T-cell (primary cell): Measurements from ENCODE around the gene CLIC4. TPM values are rescaled to one million over a fixed set of nuclear protein-coding genes. Genes with fewer than 3 reads are reported as not detected.
A peak's percentile ranks its signal among the peaks of the same experiment; 100 is the strongest.
"Not testable (repeated sequence)": the region's sequence is repeated elsewhere in the genome, so short reads cannot be mapped to it uniquely, and the experiment has no call there.

Source experiments
- ATAC-seq, 4 experiments: fragments of 200-7000 bp in 3 of 4; fragments of 150-1000 bp in 1 of 4; cut with Tn5 transposase; replicated peaks in 1 of 4; 1 replicate in 3 of 4; 2 replicates in 1 of 4; pipeline ENCODE4 v1.10.0; 2021; ENCODE audit warnings: moderate library complexity in 3 of 4, mild to moderate bottlenecking in 2 of 4, moderate number of reproducible peaks in 1 of 4
- CTCF ChIA-PET, 2 donors: fragments of 300-600 bp; sonication (Branson Sonifier 250); formaldehyde crosslinking; loops; one replicate each; lab custom pipeline; 2022; ENCODE audit warnings: antibody characterized with exemption in 2 of 2; lab: Charles Lee
- POLR2A ChIA-PET, 2 donors: fragments of 300-600 bp; sonication (Branson Sonifier 250); formaldehyde crosslinking; loops; one replicate each; lab custom pipeline; 2022; ENCODE audit warnings: antibody characterized with exemption in 2 of 2; lab: Charles Lee
- DNase-seq, 35 experiments: peaks; one replicate each; pipeline versions ENCODE4 v3.0.0 to v3.0.0-alpha.2; 2013 to 2023
- H3K27ac ChIP-seq: one replicate; pipeline ENCODE4 v1.5.1; 2013; ENCODE audit warnings: low read length
- H3K27me3 ChIP-seq, 2 experiments: replicated peaks in 1 of 2; 1 replicate in 1 of 2; 2 replicates in 1 of 2; pipeline versions ENCODE4 v1.6.1 to v1.7.0; 2013; ENCODE audit warnings: low read length in 1 of 2, mixed read lengths in 1 of 2; ENCODE audit not compliant: control insufficient read depth in 2 of 2, insufficient read depth in 2 of 2; ENCODE audit errors: extremely low read depth in 1 of 2
- H3K36me3 ChIP-seq, 2 donors: 1 replicate in 1 of 2; 2 replicates in 1 of 2; pipeline versions ENCODE4 v1.6.1 to v1.7.0; 2013; ENCODE audit warnings: low read length in 1 of 2; ENCODE audit not compliant: control insufficient read depth in 2 of 2, insufficient read depth in 1 of 2; ENCODE audit errors: extremely low read depth in 1 of 2
- H3K4me1 ChIP-seq, 2 experiments: 1 replicate in 1 of 2; 2 replicates in 1 of 2; pipeline versions ENCODE4 v1.6.1 to v1.7.0; 2013; ENCODE audit warnings: low read length in 2 of 2, mixed read lengths in 1 of 2; ENCODE audit not compliant: insufficient read depth in 2 of 2, control insufficient read depth in 1 of 2; ENCODE audit errors: extremely low read depth in 1 of 2
- H3K4me3 ChIP-seq, 2 donors: 1 replicate in 1 of 2; 2 replicates in 1 of 2; pipeline versions ENCODE4 v1.5.1 to v1.7.0; 2013; ENCODE audit warnings: mild to moderate bottlenecking in 2 of 2, low read length in 1 of 2, moderate library complexity in 1 of 2; ENCODE audit not compliant: control insufficient read depth in 1 of 2; ENCODE audit errors: extremely low read depth in 1 of 2
- H3K9me3 ChIP-seq: 2 replicates; pipeline ENCODE4 v1.7.0; 2013
- H3K27ac Mint-ChIP-seq, 2 donors: one replicate each; pipeline ENCODE4 v1.8.0; 2020 to 2021; ENCODE audit warnings: mild to moderate bottlenecking in 2 of 2, mixed read lengths in 2 of 2
- H3K27me3 Mint-ChIP-seq, 2 donors: one replicate each; pipeline ENCODE4 v1.8.0; 2021 to 2022; ENCODE audit warnings: mixed read lengths in 2 of 2
- H3K36me3 Mint-ChIP-seq: one replicate; pipeline ENCODE4 v1.8.0; 2021; ENCODE audit warnings: mixed read lengths
- H3K4me1 Mint-ChIP-seq, 3 donors: one replicate each; pipeline ENCODE4 v1.8.0; 2020 to 2022; ENCODE audit warnings: mixed read lengths in 3 of 3, mild to moderate bottlenecking in 1 of 3
- H3K4me3 Mint-ChIP-seq, 3 donors: one replicate each; pipeline ENCODE4 v1.8.0; 2020 to 2022; ENCODE audit warnings: mild to moderate bottlenecking in 3 of 3, mixed read lengths in 3 of 3, moderate library complexity in 3 of 3
- H3K9me3 Mint-ChIP-seq, 3 donors: one replicate each; pipeline ENCODE4 v1.8.0; 2020 to 2022; ENCODE audit warnings: mixed read lengths in 3 of 3
- WGBS: methylation state at CpG from one replicate; pipeline ENCODE4 v1.1.5; 2013; ENCODE audit warnings: missing lambda C conversion rate; ENCODE audit not compliant: insufficient coverage; 5-methylcytosine and 5-hydroxymethylcytosine counted together
- total RNA-seq, 35 experiments: library from RNA in 6 of 35; stranded (reverse) in 6 of 35; fragments of 120-200 nt in 1 of 35; gene quantifications; one replicate each; pipeline versions ENCODE4 v1.2.1 to v1.2.4 and lab custom pipeline; 2013 to 2026

CLIC4 gene
- total RNA-seq, 5 donors from 2014 or later (not counting 1 experiment from before 2014, with no cell fraction given): 0.75 to 9.1 (median 5.5) TPM

DNA sequence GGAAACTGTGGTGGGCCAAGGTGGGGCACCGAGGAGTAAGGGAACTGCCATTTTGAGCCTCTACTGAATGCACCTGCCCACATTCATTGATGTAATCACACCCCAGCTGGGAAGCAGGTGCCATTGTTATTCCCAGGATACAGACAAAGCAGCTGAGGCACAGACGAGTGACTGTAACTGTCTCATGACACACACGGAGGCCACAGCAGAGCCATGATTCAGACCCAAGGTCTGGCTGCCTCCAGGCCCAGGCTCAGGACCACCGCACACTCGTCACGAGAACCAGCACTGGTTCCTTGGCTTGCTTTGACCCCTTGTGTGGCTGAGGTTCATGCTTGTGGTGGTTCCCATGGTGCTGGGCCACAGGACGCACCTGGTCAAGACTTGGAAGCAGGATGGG, 45.6 kb upstream of the CLIC4 start:
- ChIA-PET CTCF (interaction anchor here in 1 of 2 donors (0.6 kb wide), 1 partner anchor 45 kb away, joined by 3 read pairs; no protein-coding TSS in a partner anchor), POLR2A (interaction anchor here in 1 of 2 donors (0.6 kb wide), 1 partner anchor 126 kb away, joined by 3 read pairs; no protein-coding TSS in a partner anchor)
- Mint-ChIP-seq H3K9me3 (no peaks in the 10 kb centered on the region), H3K36me3 (no peaks in the 10 kb centered on the region), H3K4me3 (no peak overlapping the region), H3K27me3 (peaks cover 0 to 9% of the 10 kb centered on the region in 2 donors), H3K4me1 (peaks cover 0 to 10% (median 1%) of the 10 kb centered on the region in 3 donors), H3K27ac (no peak overlapping the region)
- H3K27ac ChIP-seq: no peak overlapping the region
- no peak overlapping the region for H3K4me3 ChIP-seq
- DNase-seq (no peak), ATAC-seq (no peak)
- H3K9me3 ChIP-seq: no peaks in the 10 kb centered on the region
- H3K36me3 ChIP-seq: no peaks in the 10 kb centered on the region
- H3K4me1 ChIP-seq: peaks cover 0 to 11% of the 10 kb centered on the region in 2 experiments
- WGBS: 84% methylated on average over 7 of the region's 7 CpGs
- peaks cover 0 to 27% of the 10 kb centered on the region in 2 experiments for H3K27me3 ChIP-seq

GRCh38 chr1:24702511-24703293, 42.5 kb upstream of the CLIC4 start:
- Histone ChIP-seq H3K36me3 (no peaks in the 10 kb centered on the region), H3K27me3 (peaks cover 0 to 24% of the 10 kb centered on the region in 2 experiments), H3K9me3 (no peaks in the 10 kb centered on the region), H3K27ac (no peak overlapping the region), H3K4me3 (no peak overlapping the region), H3K4me1 (peaks cover 0 to 4% of the 10 kb centered on the region in 2 experiments)
- ATAC-seq (no peak), DNase-seq (no peak)
- no peak overlapping the region for H3K27ac Mint-ChIP-seq
- H3K4me3 Mint-ChIP-seq: no peak overlapping the region
- no peaks in the 10 kb centered on the region for H3K9me3 Mint-ChIP-seq
- H3K4me1 Mint-ChIP-seq: peaks cover 8 to 12% (median 8%) of the 10 kb centered on the region in 3 donors
- ChIA-PET CTCF (no interaction called here), POLR2A (no interaction called here)
- H3K27me3 Mint-ChIP-seq: peaks cover 0 to 9% of the 10 kb centered on the region in 2 donors
- no peaks in the 10 kb centered on the region for H3K36me3 Mint-ChIP-seq
- WGBS: 93% methylated on average over 6 of the region's 8 CpGs

- CTCF ChIA-PET: interaction anchor here (0.6 to 0.7 kb wide), 2 partner anchors 35 to 498 kb away, joined by 3 read pairs; no protein-coding TSS in a partner anchor
- POLR2A ChIA-PET: interaction anchor here in 1 of 2 donors (0.6 to 0.7 kb wide), 2 partner anchors 7 to 196 kb away, joined by 3 to 12 read pairs; no protein-coding TSS in a partner anchor
- Histone ChIP-seq H3K4me3 (peak overlapping the region in 1 of 2 donors; percentile 55), H3K27me3 (peaks cover 0 to 16% of the 10 kb centered on the region in 2 experiments), H3K9me3 (no peaks in the 10 kb centered on the region), H3K27ac (no peak overlapping the region), H3K4me1 (peaks cover 0 to 7% of the 10 kb centered on the region in 2 experiments), H3K36me3 (no peaks in the 10 kb centered on the region)
- DNase-seq: no peak
- Mint-ChIP-seq H3K4me1 (peaks cover 8 to 19% (median 12%) of the 10 kb centered on the region in 3 donors), H3K9me3 (no peaks in the 10 kb centered on the region), H3K4me3 (no peak overlapping the region), H3K27ac (no peak overlapping the region), H3K36me3 (no peaks in the 10 kb centered on the region), H3K27me3 (peaks cover 0 to 2% of the 10 kb centered on the region in 2 donors)
- ATAC-seq: no peak
- 86% methylated on average over 5 of the region's 16 CpGs for WGBS
Observed at GRCh38 chr1:24704411-24705259, 40.6 kb upstream of the CLIC4 start.

- H3K36me3 ChIP-seq: no peaks in the 10 kb centered on the region
- WGBS: 56% methylated on average over 8 of the region's 18 CpGs
- Mint-ChIP-seq H3K9me3 (no peaks in the 10 kb centered on the region), H3K27me3 (no peaks in the 10 kb centered on the region), H3K4me1 (peaks cover 8 to 27% (median 19%) of the 10 kb centered on the region in 3 donors), H3K36me3 (no peaks in the 10 kb centered on the region), H3K4me3 (peak overlapping the region in 2 of 3 donors; percentile 6 to 27), H3K27ac (peak overlapping the region; percentile 17 to 73)
- peak in 14 of 35 experiments; percentile 4 to 33 (median 21) for DNase-seq
- H3K27ac ChIP-seq: no peak overlapping the region
- peaks cover 0 to 7% of the 10 kb centered on the region in 2 experiments for H3K4me1 ChIP-seq
- ATAC-seq: peak in 3 of 4 experiments; percentile 49 to 81 (median 60)
- H3K27me3 ChIP-seq: peaks cover 0 to 9% of the 10 kb centered on the region in 2 experiments
- peak overlapping the region in 1 of 2 donors; percentile 55 for H3K4me3 ChIP-seq
- ChIA-PET CTCF (interaction anchor here in 1 of 2 donors (0.6 kb wide), 1 partner anchor 497 kb away, joined by 3 read pairs; no protein-coding TSS in a partner anchor), POLR2A (no interaction called here)
- no peaks in the 10 kb centered on the region for H3K9me3 ChIP-seq
Observed at GRCh38 chr1:24705260-24706073, 39.8 kb upstream of the CLIC4 start.

DNA sequence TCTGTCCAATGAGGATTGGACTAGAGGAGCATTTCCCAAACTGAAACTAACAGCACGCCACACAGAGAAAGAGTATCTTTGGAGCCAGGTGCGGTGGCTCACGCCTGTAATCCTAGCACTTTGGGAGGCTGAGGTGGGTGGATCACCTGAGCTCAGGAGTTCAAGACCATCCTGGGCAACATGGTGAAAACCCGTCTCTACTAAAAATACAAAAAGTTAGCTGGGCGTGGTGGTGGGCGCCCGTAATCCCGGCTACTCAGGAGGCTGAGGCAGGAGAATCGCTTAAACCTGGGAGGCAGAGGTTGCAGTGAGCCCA, 39.2 kb upstream of the CLIC4 start:
- CTCF ChIA-PET, H3K27ac ChIP-seq: not testable (repeated sequence)

More for the DNA sequence above, 39.2 kb upstream of the CLIC4 start:
- H3K27me3 Mint-ChIP-seq, H3K4me3 Mint-ChIP-seq, H3K9me3 Mint-ChIP-seq, H3K36me3 ChIP-seq, DNase-seq, H3K9me3 ChIP-seq, H3K4me1 ChIP-seq, H3K27me3 ChIP-seq, ATAC-seq, H3K27ac Mint-ChIP-seq, POLR2A ChIA-PET, H3K4me3 ChIP-seq, H3K36me3 Mint-ChIP-seq: not testable (repeated sequence)
- WGBS: 95% methylated on average over 9 of the region's 9 CpGs
- H3K4me1 Mint-ChIP-seq: peaks cover 8 to 27% (median 19%) of the 10 kb centered on the region in 3 donors
